ENCODE measurements around the gene HADHB. TPM values are rescaled to one million over a fixed set of nuclear protein-coding genes. Genes with fewer than 3 reads are reported as not detected.
"Not testable (repeated sequence)": the region's sequence is repeated elsewhere in the genome, so short reads cannot be mapped to it uniquely, and the experiment has no call there.

Gene HADHB
- total RNA-seq, 6 donors from 2014 or later = 67.1 to 124 (median 91.2) TPM

DNA sequence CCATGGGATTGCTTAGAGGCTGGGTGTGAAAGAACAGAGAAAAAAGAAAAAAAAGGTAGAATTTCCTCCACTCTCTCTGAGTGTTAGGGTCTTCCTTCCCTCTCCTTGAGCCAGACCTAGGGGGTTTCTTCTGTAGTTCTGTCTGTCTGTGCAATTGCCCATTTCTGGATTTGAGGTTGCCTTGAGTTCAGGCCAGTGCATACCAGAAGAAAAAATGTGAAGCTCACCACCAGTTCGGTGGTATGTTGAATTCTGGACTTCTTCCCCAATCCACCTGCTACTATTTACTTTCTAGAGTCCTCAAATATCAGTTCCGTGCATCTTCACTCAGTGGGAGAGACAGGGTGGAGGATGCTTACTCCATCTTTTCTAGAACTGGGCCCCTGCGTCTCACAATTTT, 85.9 kb downstream of the HADHB start:
- Histone ChIP-seq H3K9me3 (no peaks in the 10 kb centered on the region), H3K36me3 (no peaks in the 10 kb centered on the region), H3K27me3 (no peaks in the 10 kb centered on the region), H3K4me1 (peaks cover 0 to 2% (median 1%) of the 10 kb centered on the region in 4 donors), H3K27ac (no peak overlapping the region), H3K4me3 (no peak overlapping the region)
- ATAC-seq (ENCODE audit: low FRiP score in 2 of 2) = no peak
- no peak for DNase-seq
- WGBS, 2 donors = 78 to 81% methylated on average over 3 of the region's 3 CpGs
- no peak for TF ChIP-seq EP300 (IDR thresholded peaks at IDR 0.05)
- no peak for TF ChIP-seq POLR2AphosphoS5 (IDR thresholded peaks at IDR 0.05)
- no peak for TF ChIP-seq POLR2A (IDR thresholded peaks at IDR 0.05)
- TF ChIP-seq, protein P1, sequence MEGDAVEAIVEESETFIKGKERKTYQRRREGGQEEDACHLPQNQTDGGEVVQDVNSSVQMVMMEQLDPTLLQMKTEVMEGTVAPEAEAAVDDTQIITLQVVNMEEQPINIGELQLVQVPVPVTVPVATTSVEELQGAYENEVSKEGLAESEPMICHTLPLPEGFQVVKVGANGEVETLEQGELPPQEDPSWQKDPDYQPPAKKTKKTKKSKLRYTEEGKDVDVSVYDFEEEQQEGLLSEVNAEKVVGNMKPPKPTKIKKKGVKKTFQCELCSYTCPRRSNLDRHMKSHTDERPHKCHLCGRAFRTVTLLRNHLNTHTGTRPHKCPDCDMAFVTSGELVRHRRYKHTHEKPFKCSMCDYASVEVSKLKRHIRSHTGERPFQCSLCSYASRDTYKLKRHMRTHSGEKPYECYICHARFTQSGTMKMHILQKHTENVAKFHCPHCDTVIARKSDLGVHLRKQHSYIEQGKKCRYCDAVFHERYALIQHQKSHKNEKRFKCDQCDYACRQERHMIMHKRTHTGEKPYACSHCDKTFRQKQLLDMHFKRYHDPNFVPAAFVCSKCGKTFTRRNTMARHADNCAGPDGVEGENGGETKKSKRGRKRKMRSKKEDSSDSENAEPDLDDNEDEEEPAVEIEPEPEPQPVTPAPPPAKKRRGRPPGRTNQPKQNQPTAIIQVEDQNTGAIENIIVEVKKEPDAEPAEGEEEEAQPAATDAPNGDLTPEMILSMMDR (IDR thresholded peaks at IDR 0.05) = no peak

DNA sequence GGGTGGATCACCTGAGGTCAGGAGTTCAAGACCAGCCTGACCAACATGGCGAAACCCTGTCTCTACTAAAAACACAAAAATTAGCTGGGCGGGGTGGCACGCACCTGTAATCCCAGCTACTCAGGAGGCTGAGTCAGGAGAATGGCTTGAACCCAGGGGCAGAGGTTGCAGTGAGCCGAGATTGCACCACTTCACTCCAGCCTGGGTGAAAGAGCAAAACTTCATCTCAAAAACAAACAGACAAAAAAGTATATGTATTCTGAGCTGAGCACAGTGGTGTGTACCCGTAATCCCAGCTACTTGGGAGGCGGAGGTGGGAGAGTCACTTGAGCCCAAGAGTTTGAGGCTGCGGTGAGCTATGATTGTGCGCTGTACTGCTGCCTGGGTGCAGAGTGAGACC, 86.6 kb downstream of the HADHB start:
- H3K27me3 ChIP-seq = not testable (repeated sequence)
- WGBS, 2 donors = 90 to 91% methylated on average over 8 of the region's 8 CpGs

DNA sequence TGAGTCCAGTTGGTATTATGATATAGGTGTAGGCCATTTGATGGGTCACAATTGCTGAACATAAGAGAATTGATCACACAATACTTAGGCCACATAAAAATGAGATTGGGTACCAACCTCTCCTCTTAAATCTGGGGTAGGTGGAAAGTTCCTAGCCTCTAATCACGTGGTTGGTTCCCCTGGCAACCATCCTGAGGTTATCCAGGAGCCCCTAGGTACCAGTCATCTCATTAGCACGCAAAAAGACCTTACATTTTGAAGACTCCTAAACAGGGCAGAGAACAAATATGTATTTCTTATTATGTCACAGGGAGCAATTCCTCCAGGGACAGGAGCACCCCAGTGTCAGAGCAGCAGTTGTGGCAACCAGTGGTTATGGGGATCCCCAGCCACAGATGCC, 88.6 kb downstream of the HADHB start:
- no peak overlapping the region for H3K27ac ChIP-seq
- H3K9me3 ChIP-seq = no peaks in the 10 kb centered on the region
- 79% methylated on average over 2 of the region's 2 CpGs; no CpG with 5 or more reads in 1 of the 2 donors for WGBS, 2 donors
- no peaks in the 10 kb centered on the region for H3K36me3 ChIP-seq
- TF ChIP-seq POLR2A (IDR thresholded peaks at IDR 0.05) (no peak), EP300 (IDR thresholded peaks at IDR 0.05) (no peak), POLR2AphosphoS5 (IDR thresholded peaks at IDR 0.05) (no peak)
- TF ChIP-seq, protein P1 (IDR thresholded peaks at IDR 0.05) = no peak
- DNase-seq (no peak), ATAC-seq (ENCODE audit: low FRiP score in 2 of 2) (no peak)
- H3K4me3 ChIP-seq = no peak overlapping the region
- no peaks in the 10 kb centered on the region for H3K27me3 ChIP-seq
- H3K4me1 ChIP-seq = peaks cover 0 to 2% (median 1%) of the 10 kb centered on the region in 4 donors

More for the DNA sequence above, 86.6 kb downstream of the HADHB start:
- H3K4me3 ChIP-seq; H3K4me1 ChIP-seq; H3K27ac ChIP-seq; H3K36me3 ChIP-seq; DNase-seq; H3K9me3 ChIP-seq; ATAC-seq (ENCODE audit: low FRiP score in 2 of 2): not testable (repeated sequence)

DNA sequence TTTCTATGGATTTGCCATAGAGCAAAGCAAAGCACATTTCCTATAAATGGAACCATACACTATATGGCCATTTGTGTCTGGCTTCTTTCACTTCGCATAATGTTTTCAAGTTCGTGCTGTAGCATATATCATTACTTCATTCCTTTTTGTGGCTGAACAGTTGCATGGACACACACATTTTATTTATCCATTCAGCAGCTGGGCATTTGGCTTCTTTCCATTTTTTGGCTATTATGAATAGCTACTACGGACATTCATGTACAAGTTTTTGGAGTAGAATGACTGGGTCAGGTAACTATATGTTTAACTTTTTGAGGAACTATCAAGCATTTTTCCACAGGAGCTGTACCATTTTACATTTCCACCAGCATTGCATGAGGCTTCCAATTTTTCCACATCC, 90.5 kb downstream of the HADHB start:
- 54 to 66% methylated on average over 3 of the region's 3 CpGs for WGBS, 2 donors
- ATAC-seq (ENCODE audit: low FRiP score in 2 of 2) (no peak), DNase-seq (no peak)
- no peaks in the 10 kb centered on the region for H3K36me3 ChIP-seq
- H3K4me3 ChIP-seq = no peak overlapping the region
- no peaks in the 10 kb centered on the region for H3K9me3 ChIP-seq
- H3K27me3 ChIP-seq = no peaks in the 10 kb centered on the region
- no peak for TF ChIP-seq POLR2A (IDR thresholded peaks at IDR 0.05)
- TF ChIP-seq, protein P1 (IDR thresholded peaks at IDR 0.05) = no peak
- TF ChIP-seq POLR2AphosphoS5 (IDR thresholded peaks at IDR 0.05) = no peak
- TF ChIP-seq EP300 (IDR thresholded peaks at IDR 0.05) = no peak
- H3K4me1 ChIP-seq = no peaks in the 10 kb centered on the region
- no peak overlapping the region for H3K27ac ChIP-seq

DNA sequence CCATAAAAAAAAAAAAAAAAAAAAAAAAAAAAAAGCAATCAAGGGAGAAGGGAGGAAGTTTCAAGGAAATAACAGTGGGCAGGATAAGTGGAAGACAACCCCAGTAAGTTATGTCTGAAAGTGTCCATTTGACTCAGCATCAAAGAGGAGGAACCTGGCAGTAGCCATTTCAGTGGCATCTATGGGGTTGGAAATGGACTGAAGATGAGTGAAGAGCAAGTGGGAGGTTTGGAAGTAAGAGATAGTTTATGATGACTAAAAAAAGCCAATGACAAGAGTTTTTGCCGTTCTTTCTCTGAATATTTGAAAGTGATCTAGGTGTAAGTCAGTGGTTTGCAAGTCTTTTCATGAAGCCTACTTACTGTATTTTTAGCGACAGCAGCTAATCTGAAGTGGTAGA, 92.0 kb downstream of the HADHB start:
- Histone ChIP-seq H3K36me3 (no peaks in the 10 kb centered on the region), H3K4me3 (no peak overlapping the region), H3K27me3 (no peaks in the 10 kb centered on the region), H3K9me3 (no peaks in the 10 kb centered on the region), H3K4me1 (no peaks in the 10 kb centered on the region), H3K27ac (no peak overlapping the region)
- DNase-seq (no peak), ATAC-seq (ENCODE audit: low FRiP score in 2 of 2) (no peak)
- no peak for TF ChIP-seq POLR2A (IDR thresholded peaks at IDR 0.05)
- no peak for TF ChIP-seq POLR2AphosphoS5 (IDR thresholded peaks at IDR 0.05)
- TF ChIP-seq EP300 (IDR thresholded peaks at IDR 0.05) = no peak
- WGBS, 2 donors = 89 to 98% methylated on average over 2 of the region's 2 CpGs

DNA sequence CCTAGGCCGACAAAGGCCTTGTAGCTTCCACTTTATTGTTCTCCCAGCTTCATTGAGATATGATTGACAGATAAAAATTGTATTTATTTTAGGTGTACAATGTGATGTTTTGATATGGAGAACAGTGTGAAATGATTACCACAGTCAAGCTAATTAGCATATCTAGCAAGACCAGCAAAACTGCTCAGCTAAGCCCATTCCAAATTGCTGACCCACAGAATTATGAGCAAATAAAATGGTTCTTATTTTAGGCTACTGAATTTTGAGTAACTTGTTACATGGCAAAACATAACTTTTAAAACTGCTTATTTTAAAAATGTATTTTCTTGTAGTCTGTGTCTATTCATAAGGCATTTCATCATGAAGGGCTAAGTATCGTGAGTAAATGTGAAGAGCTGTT, 92.6 kb downstream of the HADHB start:
- H3K4me3 ChIP-seq = no peak overlapping the region
- TF ChIP-seq, protein P1 (IDR thresholded peaks at IDR 0.05) = no peak
- TF ChIP-seq POLR2AphosphoS5 (IDR thresholded peaks at IDR 0.05) (no peak), POLR2A (IDR thresholded peaks at IDR 0.05) (no peak), EP300 (IDR thresholded peaks at IDR 0.05) (no peak)

More for the DNA sequence above, 92.6 kb downstream of the HADHB start:
- no peaks in the 10 kb centered on the region for H3K27me3 ChIP-seq
- no peaks in the 10 kb centered on the region for H3K4me1 ChIP-seq
- no peak for DNase-seq
- H3K27ac ChIP-seq = no peak overlapping the region
- ATAC-seq (ENCODE audit: low FRiP score in 2 of 2) = no peak
- 79 to 92% methylated on average over 2 of the region's 2 CpGs for WGBS, 2 donors
- H3K36me3 ChIP-seq = no peaks in the 10 kb centered on the region
- H3K9me3 ChIP-seq = no peaks in the 10 kb centered on the region
